ENCODE measurements around the gene HNF4A. TPM values are rescaled to one million over a fixed set of nuclear protein-coding genes. Genes with fewer than 3 reads are reported as not detected.

The HNF4A gene
- total and polyA plus RNA-seq, 2 of the 13 experiments (the other 11 are each of a cell fraction or from before 2014, with no cell fraction given) = 80.9 to 169 TPM

DNA sequence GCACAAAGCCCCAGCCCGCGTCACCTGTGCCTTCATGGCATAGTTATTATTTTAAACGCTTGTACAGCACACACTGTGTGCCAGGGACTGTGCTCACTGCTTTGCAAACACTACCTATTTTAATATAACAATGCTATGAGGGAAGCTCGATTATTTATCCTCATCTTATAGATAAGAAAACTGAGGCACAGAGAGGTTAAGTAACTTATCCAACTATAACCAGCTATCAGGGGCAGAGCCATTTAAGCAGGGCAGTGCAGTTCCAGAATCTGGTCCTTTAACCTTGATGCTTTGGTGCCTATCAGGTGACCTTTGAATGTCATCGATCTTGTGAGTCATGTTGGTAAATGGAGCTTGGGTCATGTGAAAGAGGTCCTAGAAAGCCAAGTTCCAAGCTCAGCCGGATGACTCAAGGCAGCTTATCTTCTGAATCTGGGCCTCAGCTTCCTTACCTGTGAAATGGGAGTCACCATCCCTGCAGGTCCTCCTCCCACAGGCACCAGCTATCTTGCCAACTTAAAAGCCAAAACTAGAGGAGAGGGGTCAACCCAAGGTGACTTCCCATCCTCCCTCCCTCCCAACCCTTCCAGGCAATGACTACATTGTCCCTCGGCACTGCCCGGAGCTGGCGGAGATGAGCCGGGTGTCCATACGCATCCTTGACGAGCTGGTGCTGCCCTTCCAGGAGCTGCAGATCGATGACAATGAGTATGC is 63.8 kb downstream of the HNF4A start (continued):
- TF ChIP-seq MYC (CRISPR knock-in tag; IDR thresholded peaks at IDR 0.05; ENCODE audit: borderline replicate concordance) = peak; percentile 67; the same call in 1 of the 2 replicates
- no peak for TF ChIP-seq ZNF660 (CRISPR knock-in tag; IDR thresholded peaks at IDR 0.05; ENCODE audit: borderline replicate concordance, low read depth)
- TF ChIP-seq, protein P1, sequence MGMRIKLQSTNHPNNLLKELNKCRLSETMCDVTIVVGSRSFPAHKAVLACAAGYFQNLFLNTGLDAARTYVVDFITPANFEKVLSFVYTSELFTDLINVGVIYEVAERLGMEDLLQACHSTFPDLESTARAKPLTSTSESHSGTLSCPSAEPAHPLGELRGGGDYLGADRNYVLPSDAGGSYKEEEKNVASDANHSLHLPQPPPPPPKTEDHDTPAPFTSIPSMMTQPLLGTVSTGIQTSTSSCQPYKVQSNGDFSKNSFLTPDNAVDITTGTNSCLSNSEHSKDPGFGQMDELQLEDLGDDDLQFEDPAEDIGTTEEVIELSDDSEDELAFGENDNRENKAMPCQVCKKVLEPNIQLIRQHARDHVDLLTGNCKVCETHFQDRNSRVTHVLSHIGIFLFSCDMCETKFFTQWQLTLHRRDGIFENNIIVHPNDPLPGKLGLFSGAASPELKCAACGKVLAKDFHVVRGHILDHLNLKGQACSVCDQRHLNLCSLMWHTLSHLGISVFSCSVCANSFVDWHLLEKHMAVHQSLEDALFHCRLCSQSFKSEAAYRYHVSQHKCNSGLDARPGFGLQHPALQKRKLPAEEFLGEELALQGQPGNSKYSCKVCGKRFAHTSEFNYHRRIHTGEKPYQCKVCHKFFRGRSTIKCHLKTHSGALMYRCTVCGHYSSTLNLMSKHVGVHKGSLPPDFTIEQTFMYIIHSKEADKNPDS (CRISPR knock-in tag; IDR thresholded peaks at IDR 0.05) = 0 out of 2 replicates have a peak, but pooled peaks have one; percentile 29
- TF ChIP-seq FOSL1 (CRISPR knock-in tag; IDR thresholded peaks at IDR 0.05; ENCODE audit: borderline replicate concordance) = peak; percentile 99
- no peak for TF ChIP-seq HNRNPH1 (optimal IDR thresholded peaks at IDR 0.05; ENCODE audit: low read depth, low read length)
- 0 out of 2 replicates have a peak, but pooled peaks have one; percentile 85 for TF ChIP-seq ZNF34 (CRISPR knock-in tag; IDR thresholded peaks at IDR 0.05; ENCODE audit: borderline replicate concordance)
- TF ChIP-seq, protein P2, sequence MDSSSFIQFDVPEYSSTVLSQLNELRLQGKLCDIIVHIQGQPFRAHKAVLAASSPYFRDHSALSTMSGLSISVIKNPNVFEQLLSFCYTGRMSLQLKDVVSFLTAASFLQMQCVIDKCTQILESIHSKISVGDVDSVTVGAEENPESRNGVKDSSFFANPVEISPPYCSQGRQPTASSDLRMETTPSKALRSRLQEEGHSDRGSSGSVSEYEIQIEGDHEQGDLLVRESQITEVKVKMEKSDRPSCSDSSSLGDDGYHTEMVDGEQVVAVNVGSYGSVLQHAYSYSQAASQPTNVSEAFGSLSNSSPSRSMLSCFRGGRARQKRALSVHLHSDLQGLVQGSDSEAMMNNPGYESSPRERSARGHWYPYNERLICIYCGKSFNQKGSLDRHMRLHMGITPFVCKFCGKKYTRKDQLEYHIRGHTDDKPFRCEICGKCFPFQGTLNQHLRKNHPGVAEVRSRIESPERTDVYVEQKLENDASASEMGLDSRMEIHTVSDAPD (CRISPR knock-in tag; IDR thresholded peaks at IDR 0.05) = peak; percentile 97
- peak; percentile 46; the same call in 1 of the 2 replicates for TF ChIP-seq ZNF317 (CRISPR knock-in tag; IDR thresholded peaks at IDR 0.05)
- peak; percentile 92 for TF ChIP-seq ZNF552 (CRISPR knock-in tag; IDR thresholded peaks at IDR 0.05; ENCODE audit: borderline replicate concordance)
- peak; percentile 90 for TF ChIP-seq PITX1 (CRISPR knock-in tag; IDR thresholded peaks at IDR 0.05)
- TF ChIP-seq, protein P3, sequence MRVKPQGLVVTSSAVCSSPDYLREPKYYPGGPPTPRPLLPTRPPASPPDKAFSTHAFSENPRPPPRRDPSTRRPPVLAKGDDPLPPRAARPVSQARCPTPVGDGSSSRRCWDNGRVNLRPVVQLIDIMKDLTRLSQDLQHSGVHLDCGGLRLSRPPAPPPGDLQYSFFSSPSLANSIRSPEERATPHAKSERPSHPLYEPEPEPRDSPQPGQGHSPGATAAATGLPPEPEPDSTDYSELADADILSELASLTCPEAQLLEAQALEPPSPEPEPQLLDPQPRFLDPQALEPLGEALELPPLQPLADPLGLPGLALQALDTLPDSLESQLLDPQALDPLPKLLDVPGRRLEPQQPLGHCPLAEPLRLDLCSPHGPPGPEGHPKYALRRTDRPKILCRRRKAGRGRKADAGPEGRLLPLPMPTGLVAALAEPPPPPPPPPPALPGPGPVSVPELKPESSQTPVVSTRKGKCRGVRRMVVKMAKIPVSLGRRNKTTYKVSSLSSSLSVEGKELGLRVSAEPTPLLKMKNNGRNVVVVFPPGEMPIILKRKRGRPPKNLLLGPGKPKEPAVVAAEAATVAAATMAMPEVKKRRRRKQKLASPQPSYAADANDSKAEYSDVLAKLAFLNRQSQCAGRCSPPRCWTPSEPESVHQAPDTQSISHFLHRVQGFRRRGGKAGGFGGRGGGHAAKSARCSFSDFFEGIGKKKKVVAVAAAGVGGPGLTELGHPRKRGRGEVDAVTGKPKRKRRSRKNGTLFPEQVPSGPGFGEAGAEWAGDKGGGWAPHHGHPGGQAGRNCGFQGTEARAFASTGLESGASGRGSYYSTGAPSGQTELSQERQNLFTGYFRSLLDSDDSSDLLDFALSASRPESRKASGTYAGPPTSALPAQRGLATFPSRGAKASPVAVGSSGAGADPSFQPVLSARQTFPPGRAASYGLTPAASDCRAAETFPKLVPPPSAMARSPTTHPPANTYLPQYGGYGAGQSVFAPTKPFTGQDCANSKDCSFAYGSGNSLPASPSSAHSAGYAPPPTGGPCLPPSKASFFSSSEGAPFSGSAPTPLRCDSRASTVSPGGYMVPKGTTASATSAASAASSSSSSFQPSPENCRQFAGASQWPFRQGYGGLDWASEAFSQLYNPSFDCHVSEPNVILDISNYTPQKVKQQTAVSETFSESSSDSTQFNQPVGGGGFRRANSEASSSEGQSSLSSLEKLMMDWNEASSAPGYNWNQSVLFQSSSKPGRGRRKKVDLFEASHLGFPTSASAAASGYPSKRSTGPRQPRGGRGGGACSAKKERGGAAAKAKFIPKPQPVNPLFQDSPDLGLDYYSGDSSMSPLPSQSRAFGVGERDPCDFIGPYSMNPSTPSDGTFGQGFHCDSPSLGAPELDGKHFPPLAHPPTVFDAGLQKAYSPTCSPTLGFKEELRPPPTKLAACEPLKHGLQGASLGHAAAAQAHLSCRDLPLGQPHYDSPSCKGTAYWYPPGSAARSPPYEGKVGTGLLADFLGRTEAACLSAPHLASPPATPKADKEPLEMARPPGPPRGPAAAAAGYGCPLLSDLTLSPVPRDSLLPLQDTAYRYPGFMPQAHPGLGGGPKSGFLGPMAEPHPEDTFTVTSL (CRISPR knock-in tag; IDR thresholded peaks at IDR 0.05; ENCODE audit: borderline replicate concordance) = peak; percentile 95
- TF ChIP-seq ZNF329 (CRISPR knock-in tag; IDR thresholded peaks at IDR 0.05; ENCODE audit: low read depth) = peak; percentile 84
- TF ChIP-seq SMC3 (IDR thresholded peaks at IDR 0.05; ENCODE audit: low read length) = peak; percentile 56
- TF ChIP-seq, protein P4, sequence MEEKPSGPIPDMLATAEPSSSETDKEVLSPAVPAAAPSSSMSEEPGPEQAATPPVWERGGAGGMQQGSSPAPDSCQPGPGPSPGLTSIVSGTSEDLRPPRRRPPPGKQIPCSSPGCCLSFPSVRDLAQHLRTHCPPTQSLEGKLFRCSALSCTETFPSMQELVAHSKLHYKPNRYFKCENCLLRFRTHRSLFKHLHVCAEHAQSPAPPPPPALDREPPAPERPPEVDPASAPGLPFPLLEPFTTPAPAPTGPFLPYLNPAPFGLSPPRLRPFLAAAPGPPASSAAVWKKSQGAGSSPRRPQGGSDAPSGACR (CRISPR knock-in tag; IDR thresholded peaks at IDR 0.05) = peak; percentile 95; the same call in 1 of the 2 replicates
- no peak; the same call in 1 of the 2 replicates for TF ChIP-seq AHR (CRISPR knock-in tag; IDR thresholded peaks at IDR 0.05)
- peak; percentile 86 for TF ChIP-seq ELF3 (CRISPR knock-in tag; IDR thresholded peaks at IDR 0.05)
- TF ChIP-seq GATAD2A (CRISPR knock-in tag; IDR thresholded peaks at IDR 0.05) = peak; percentile 99
- no peak for TF ChIP-seq FOXA1 (IDR thresholded peaks at IDR 0.05)
- TF ChIP-seq FOXA1 (CRISPR knock-in tag; IDR thresholded peaks at IDR 0.05) = peak; percentile 79
